A549 treated with ZK216348 at 1 μM for 4 hours (cell line): ENCODE results near the gene EXOC7. TPM values are rescaled to one million over a fixed set of nuclear protein-coding genes. Genes with fewer than 3 reads are reported as not detected.

Experiments used
- total RNA-seq: library from RNA; stranded (reverse); fragments of 200-300 nt; extraction: Qiagen RNA extraction; gene quantifications from 5 replicates; pipeline ENCODE4 v1.2.3, GENCODE V29; 2022; ENCODE audit warnings: low read depth

EXOC7 gene
- total RNA-seq, result 54.8 to 70.2 TPM (median 67.2 TPM) in 5 replicates

GRCh38 chr17:76103274-76104139, at the start of gene EXOC7:
Gene EXOC7 (minus strand): TSS chr17:76103787. CDS start chr17:76103692, 95 bp downstream.

GRCh38 chr17:76141212-76142038, 37.8 kb upstream of the EXOC7 start, which contains the start of gene FOXJ1:
Gene FOXJ1 (minus strand): TSS chr17:76141245. CDS start chr17:76140395, 850 bp downstream.

GRCh38 chr17:76078860-76079534, 24.6 kb downstream of the EXOC7 start, which contains the start of gene ZACN:
Gene ZACN (plus strand): TSS chr17:76079182. CDS start chr17:76079265, 83 bp downstream.

DNA sequence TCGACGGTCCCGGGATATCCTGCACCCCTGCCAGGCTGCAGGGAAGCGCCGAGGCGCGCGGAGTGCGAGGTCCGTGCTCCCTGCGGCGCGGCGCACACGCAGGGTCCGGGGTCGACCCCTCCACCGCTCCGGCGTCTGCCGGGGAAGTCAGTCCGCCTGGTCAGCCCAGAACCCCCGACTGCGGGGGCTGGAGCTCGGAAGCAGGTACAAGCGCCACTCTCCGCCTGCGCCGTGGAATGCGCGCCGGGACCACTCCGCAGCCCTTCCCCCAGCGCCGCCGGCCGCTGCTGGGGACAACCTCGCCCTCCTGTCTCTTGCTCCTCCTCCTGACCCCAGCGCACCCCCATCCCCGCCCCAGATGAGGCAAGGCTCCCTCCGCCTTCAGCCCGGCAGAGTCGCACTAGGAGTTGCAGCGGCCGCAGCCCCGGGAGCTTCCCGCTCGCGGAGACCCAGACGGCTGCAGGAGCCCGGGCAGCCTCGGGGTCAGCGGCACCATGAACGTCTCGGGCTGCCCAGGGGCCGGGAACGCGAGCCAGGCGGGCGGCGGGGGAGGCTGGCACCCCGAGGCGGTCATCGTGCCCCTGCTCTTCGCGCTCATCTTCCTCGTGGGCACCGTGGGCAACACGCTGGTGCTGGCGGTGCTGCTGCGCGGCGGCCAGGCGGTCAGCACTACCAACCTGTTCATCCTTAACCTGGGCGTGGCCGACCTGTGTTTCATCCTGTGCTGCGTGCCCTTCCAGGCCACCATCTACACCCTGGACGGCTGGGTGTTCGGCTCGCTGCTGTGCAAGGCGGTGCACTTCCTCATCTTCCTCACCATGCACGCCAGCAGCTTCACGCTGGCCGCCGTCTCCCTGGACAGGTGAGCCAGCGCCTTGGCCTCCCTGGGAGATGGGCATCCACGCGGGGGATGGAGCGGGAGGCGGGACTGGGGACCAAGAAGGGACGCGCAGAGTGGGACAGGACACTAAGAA, 28.9 kb downstream of the EXOC7 start, which contains the start of gene GALR2:
Gene GALR2, plus strand, starts transcription at position 392 of the 974 bp plus-strand sequence. Its CDS starts 103 bp downstream, at position 495.

GRCh38 chr17:76072148-76072858, 31.3 kb downstream of the EXOC7 start, which contains the start of gene SRP68:
Gene SRP68 (minus strand): TSS chr17:76072517. CDS start chr17:76072491, 26 bp downstream.

Other genes starting within 250 kb of the EXOC7 start
- 87.3 to 112 TPM (median 92.7 TPM) in 5 replicates for gene WBP2, start 248.5 kb downstream of the EXOC7 start, total RNA-seq
- 117 to 177 TPM (median 163 TPM) in 5 replicates for gene TRIM47, start 225.2 kb downstream of the EXOC7 start, total RNA-seq
- gene TRIM65, start 206.8 kb downstream of the EXOC7 start, total RNA-seq, result 25.7 to 47.8 TPM (median 39.1 TPM) in 5 replicates
- gene MRPL38, start 198.9 kb downstream of the EXOC7 start, total RNA-seq, result 79.6 to 127 TPM (median 121 TPM) in 5 replicates
- gene FBF1, start 162.7 kb downstream of the EXOC7 start, total RNA-seq, result 3.1 to 12.6 TPM (median 8.6 TPM) in 5 replicates
- gene ACOX1, start 124.6 kb downstream of the EXOC7 start, total RNA-seq, result 14.2 to 19.1 TPM (median 17.6 TPM) in 5 replicates
- gene TEN1, start 124.5 kb downstream of the EXOC7 start, total RNA-seq, result 21.2 to 29.2 TPM (median 24.2 TPM) in 5 replicates
- 3.6 to 5.9 TPM (median 5.2 TPM) in 5 replicates for gene CDK3, start 102.9 kb downstream of the EXOC7 start, total RNA-seq
- 10.2 to 22.7 TPM (median 18.4 TPM) in 5 replicates for gene EVPL, start 76.5 kb downstream of the EXOC7 start, total RNA-seq
- gene SRP68, start 31.3 kb downstream of the EXOC7 start, total RNA-seq, result 74.3 to 88.7 TPM (median 83.4 TPM) in 5 replicates
- 0.27 to 2.0 TPM (median 1.7 TPM) in 5 replicates for gene GALR2, start 29.0 kb downstream of the EXOC7 start, total RNA-seq
- 0.18 to 0.84 TPM (median 0.26 TPM) in 5 replicates for gene ZACN, start 24.6 kb downstream of the EXOC7 start, total RNA-seq
- 0.38 to 0.71 TPM (median 0.55 TPM) in 5 replicates for gene FOXJ1, start 37.5 kb upstream of the EXOC7 start, total RNA-seq
- gene RNF157, start 136.7 kb upstream of the EXOC7 start, total RNA-seq, result 8.0 to 10.1 TPM (median 8.6 TPM) in 5 replicates
- gene UBALD2, start 161.6 kb upstream of the EXOC7 start, total RNA-seq, result 47.5 to 118 TPM (median 102 TPM) in 5 replicates
- 0.31 to 1.5 TPM (median 1.4 TPM) in 5 replicates for gene QRICH2, start 204.5 kb upstream of the EXOC7 start, total RNA-seq